Caco-2 (cell line): ENCODE data around the gene PRRG1. TPM values are rescaled to one million over a fixed set of nuclear protein-coding genes. Genes with fewer than 3 reads are reported as not detected.

ENCODE experiments used
- BruUV-seq: library from RNA; stranded (reverse); fragments of 400-500 nt; replicated peaks from 2 replicates; lab custom pipeline; 2021; lab: Mats Ljungman, UMichigan
- CTCF ChIA-PET: fragments of 300-600 bp; sonication (Branson Sonifier 250); formaldehyde crosslinking; loops from one replicate; lab custom pipeline; 2022; ENCODE audit warnings: antibody characterized with exemption; lab: Charles Lee
- POLR2A ChIA-PET: fragments of 300-600 bp; sonication (Branson Sonifier 250); formaldehyde crosslinking; loops from one replicate; lab custom pipeline; 2022; ENCODE audit warnings: antibody characterized with exemption; lab: Charles Lee
- DNase-seq, 2 experiments: peaks; one replicate each; pipeline versions ENCODE4 v3.0.0 to v3.0.0-alpha.2; 2020 to 2022
- H3K27me3 ChIP-seq: replicated peaks from 2 replicates; pipeline ENCODE4 v1.6.0; 2011; ENCODE audit warnings: low read length; ENCODE audit not compliant: control insufficient read depth, insufficient read depth
- H3K36me3 ChIP-seq: 2 replicates; pipeline ENCODE4 v1.5.1; 2011; ENCODE audit warnings: low read length; ENCODE audit not compliant: control insufficient read depth, insufficient read depth
- H3K4me1 ChIP-seq: fragments of 250-450 bp; sonication (Bioruptor Pico); 2 replicates; pipeline ENCODE4 v1.5.1; 2020; ENCODE audit warnings: mild to moderate bottlenecking
- H3K4me3 ChIP-seq: 2 replicates; pipeline ENCODE4 v1.5.1; 2011; ENCODE audit warnings: low read depth, mild to moderate bottlenecking, control low read depth, low read length
- H3K9me3 ChIP-seq: fragments of 250-450 bp; sonication (Bioruptor Pico); 2 replicates; pipeline ENCODE4 v1.5.1; 2020; ENCODE audit warnings: mild to moderate bottlenecking, moderate library complexity
- H3K27ac Mint-ChIP-seq: one replicate; pipeline ENCODE4 v1.8.0; 2022; ENCODE audit warnings: mixed read lengths; ENCODE audit not compliant: unreplicated experiment
- H3K27me3 Mint-ChIP-seq: one replicate; pipeline ENCODE4 v1.8.0; 2022; ENCODE audit warnings: mixed read lengths; ENCODE audit not compliant: insufficient read depth, unreplicated experiment
- H3K36me3 Mint-ChIP-seq: one replicate; pipeline ENCODE4 v1.8.0; 2022; ENCODE audit warnings: mild to moderate bottlenecking, mixed read lengths; ENCODE audit not compliant: insufficient read depth, unreplicated experiment
- H3K4me1 Mint-ChIP-seq: one replicate; pipeline ENCODE4 v1.8.0; 2022; ENCODE audit warnings: low read depth, mixed read lengths; ENCODE audit not compliant: unreplicated experiment
- H3K4me3 Mint-ChIP-seq: one replicate; pipeline ENCODE4 v1.8.0; 2022; ENCODE audit warnings: mild to moderate bottlenecking, moderate library complexity, mixed read lengths; ENCODE audit not compliant: unreplicated experiment
- H3K9me3 Mint-ChIP-seq: one replicate; pipeline ENCODE4 v1.8.0; 2022; ENCODE audit warnings: mixed read lengths; ENCODE audit not compliant: unreplicated experiment
- intact Hi-C: fragments of 100-400 bp; cut with micrococcal nuclease; formaldehyde crosslinking; loops from one replicate; pipeline ENCODE4 v1.10.0; 2022; ENCODE audit not compliant: unreplicated experiment
- total RNA-seq: library from RNA; stranded (reverse); gene quantifications from 2 replicates; pipeline ENCODE4 v1.2.3, GENCODE V29; 2022
- TF ChIP-seq, protein P1 (sequence below), 2 experiments: fragments of 200-600 bp in 1 of 2; IDR thresholded peaks; 1 replicate in 1 of 2; 2 replicates in 1 of 2; pipeline versions ENCODE4 v1.5.1 to v1.8.0; 2011 to 2022; ENCODE audit warnings: antibody characterized with exemption in 1 of 2, control low read depth in 1 of 2, inconsistent platforms in 1 of 2, low read depth in 1 of 2, low read length in 1 of 2, mild to moderate bottlenecking in 1 of 2, moderate library complexity in 1 of 2; ENCODE audit not compliant: insufficient read depth in 1 of 2, severe bottlenecking in 1 of 2, unreplicated experiment in 1 of 2

Gene PRRG1
- total RNA-seq, 1 experiment from 2014 or later: 14.0 TPM

DNA sequence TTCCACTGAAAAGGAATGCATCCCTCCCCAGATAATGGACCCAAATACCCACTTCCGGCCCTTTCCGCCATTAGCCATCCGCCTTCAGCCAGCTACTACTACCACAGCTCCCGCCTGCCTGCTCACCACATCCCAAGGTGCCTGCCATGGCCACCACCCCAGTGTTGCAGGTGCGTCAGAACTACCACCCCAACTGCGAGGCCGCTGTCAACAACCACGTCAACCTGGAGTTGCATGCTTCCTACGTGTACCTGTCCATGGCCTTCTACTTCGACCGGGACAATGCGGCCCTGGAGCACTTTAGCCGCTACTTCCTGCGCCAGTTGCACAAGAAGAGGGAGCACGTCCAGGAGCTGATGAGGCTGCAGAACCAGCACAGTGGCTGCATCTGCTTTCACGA lies 92.2 kb downstream of the PRRG1 start:
- intact Hi-C loops: no loop called here
- ChIA-PET CTCF (no interaction called here), POLR2A (no interaction called here)
- H3K4me3 Mint-ChIP-seq: no peak overlapping the region
- no peak overlapping the region for H3K27ac Mint-ChIP-seq
- H3K36me3 ChIP-seq: no peaks in the 10 kb centered on the region
- no peak for DNase-seq
- TF ChIP-seq, protein P1, sequence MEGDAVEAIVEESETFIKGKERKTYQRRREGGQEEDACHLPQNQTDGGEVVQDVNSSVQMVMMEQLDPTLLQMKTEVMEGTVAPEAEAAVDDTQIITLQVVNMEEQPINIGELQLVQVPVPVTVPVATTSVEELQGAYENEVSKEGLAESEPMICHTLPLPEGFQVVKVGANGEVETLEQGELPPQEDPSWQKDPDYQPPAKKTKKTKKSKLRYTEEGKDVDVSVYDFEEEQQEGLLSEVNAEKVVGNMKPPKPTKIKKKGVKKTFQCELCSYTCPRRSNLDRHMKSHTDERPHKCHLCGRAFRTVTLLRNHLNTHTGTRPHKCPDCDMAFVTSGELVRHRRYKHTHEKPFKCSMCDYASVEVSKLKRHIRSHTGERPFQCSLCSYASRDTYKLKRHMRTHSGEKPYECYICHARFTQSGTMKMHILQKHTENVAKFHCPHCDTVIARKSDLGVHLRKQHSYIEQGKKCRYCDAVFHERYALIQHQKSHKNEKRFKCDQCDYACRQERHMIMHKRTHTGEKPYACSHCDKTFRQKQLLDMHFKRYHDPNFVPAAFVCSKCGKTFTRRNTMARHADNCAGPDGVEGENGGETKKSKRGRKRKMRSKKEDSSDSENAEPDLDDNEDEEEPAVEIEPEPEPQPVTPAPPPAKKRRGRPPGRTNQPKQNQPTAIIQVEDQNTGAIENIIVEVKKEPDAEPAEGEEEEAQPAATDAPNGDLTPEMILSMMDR (IDR thresholded peaks at IDR 0.05; ENCODE audit: insufficient read depth in 1 of 2, low read depth in 1 of 2, low read length in 1 of 2, severe bottlenecking in 1 of 2, unreplicated experiment in 1 of 2): no peak
- H3K9me3 Mint-ChIP-seq: no peaks in the 10 kb centered on the region
- no peak overlapping the region for H3K4me3 ChIP-seq
- H3K36me3 Mint-ChIP-seq: peaks cover 12% of the 10 kb centered on the region
- no TSS peak for BruUV-seq
- H3K9me3 ChIP-seq: no peaks in the 10 kb centered on the region
- H3K27me3 ChIP-seq: no peaks in the 10 kb centered on the region
- H3K4me1 Mint-ChIP-seq: no peaks in the 10 kb centered on the region
- H3K4me1 ChIP-seq: no peaks in the 10 kb centered on the region
- H3K27me3 Mint-ChIP-seq: no peaks in the 10 kb centered on the region

DNA sequence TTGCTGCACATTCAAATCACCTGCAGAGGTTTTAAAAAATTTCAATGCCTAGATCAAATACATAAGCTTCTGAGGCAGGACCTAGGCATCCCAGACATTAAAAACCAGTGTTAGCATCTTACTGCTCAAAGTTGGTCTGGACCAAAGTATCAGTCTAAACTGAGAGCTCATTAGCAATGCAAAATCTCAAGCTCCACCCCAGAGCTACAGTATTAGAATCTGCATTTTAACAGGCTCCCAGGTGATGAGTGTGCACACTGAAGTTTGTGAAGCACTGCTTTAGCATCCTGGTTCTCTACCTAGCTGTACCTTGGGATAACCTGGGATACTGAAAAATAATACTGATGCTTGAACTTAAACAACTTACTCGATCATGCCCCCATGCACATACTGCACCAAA lies 96.0 kb downstream of the PRRG1 start:
- no peak for DNase-seq
- ChIA-PET POLR2A (no interaction called here), CTCF (no interaction called here)
- no peaks in the 10 kb centered on the region for H3K9me3 ChIP-seq
- H3K4me1 ChIP-seq: no peaks in the 10 kb centered on the region
- Mint-ChIP-seq H3K36me3 (peaks cover 9% of the 10 kb centered on the region), H3K27ac (no peak overlapping the region), H3K4me3 (no peak overlapping the region), H3K9me3 (no peaks in the 10 kb centered on the region), H3K4me1 (no peaks in the 10 kb centered on the region), H3K27me3 (no peaks in the 10 kb centered on the region)
- BruUV-seq: no TSS peak
- no peak overlapping the region for H3K4me3 ChIP-seq
- intact Hi-C loops: no loop called here
- no peaks in the 10 kb centered on the region for H3K36me3 ChIP-seq
- TF ChIP-seq, protein P1 (IDR thresholded peaks at IDR 0.05; ENCODE audit: insufficient read depth in 1 of 2, low read depth in 1 of 2, low read length in 1 of 2, severe bottlenecking in 1 of 2, unreplicated experiment in 1 of 2): no peak
- no peaks in the 10 kb centered on the region for H3K27me3 ChIP-seq

DNA sequence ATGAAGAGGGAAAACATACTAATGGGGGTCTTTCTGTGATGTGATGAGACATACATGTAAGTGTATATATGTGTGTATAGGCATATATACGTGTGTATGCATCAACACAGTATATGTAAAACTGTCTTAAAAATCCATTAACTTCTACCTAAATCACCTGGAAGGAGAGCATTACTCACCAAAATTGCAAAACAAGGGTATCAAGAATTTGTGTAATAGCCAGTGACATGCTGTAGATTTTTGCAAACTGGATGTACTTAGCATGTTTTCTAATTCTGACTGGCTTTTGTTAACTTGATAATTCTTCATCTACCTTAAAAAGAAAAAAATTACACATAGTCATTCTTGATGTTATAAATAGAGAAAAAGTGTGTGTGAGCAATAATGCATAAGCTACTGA lies 104.7 kb downstream of the PRRG1 start:
- no peak overlapping the region for H3K4me3 Mint-ChIP-seq
- BruUV-seq: no TSS peak
- ChIA-PET CTCF (no interaction called here), POLR2A (no interaction called here)
- H3K4me1 Mint-ChIP-seq: no peaks in the 10 kb centered on the region
- H3K27ac Mint-ChIP-seq: no peak overlapping the region
- TF ChIP-seq, protein P1 (IDR thresholded peaks at IDR 0.05; ENCODE audit: insufficient read depth in 1 of 2, low read depth in 1 of 2, low read length in 1 of 2, severe bottlenecking in 1 of 2, unreplicated experiment in 1 of 2): no peak
- H3K27me3 Mint-ChIP-seq: no peaks in the 10 kb centered on the region
- no peaks in the 10 kb centered on the region for H3K9me3 Mint-ChIP-seq
- Histone ChIP-seq H3K4me1 (no peaks in the 10 kb centered on the region), H3K9me3 (no peaks in the 10 kb centered on the region), H3K36me3 (no peaks in the 10 kb centered on the region), H3K27me3 (no peaks in the 10 kb centered on the region), H3K4me3 (no peak overlapping the region)
- intact Hi-C loops: no loop called here
- no peaks in the 10 kb centered on the region for H3K36me3 Mint-ChIP-seq
- no peak for DNase-seq
